ENCODE results near the gene ELMOD2.

The ELMOD2 gene

DNA sequence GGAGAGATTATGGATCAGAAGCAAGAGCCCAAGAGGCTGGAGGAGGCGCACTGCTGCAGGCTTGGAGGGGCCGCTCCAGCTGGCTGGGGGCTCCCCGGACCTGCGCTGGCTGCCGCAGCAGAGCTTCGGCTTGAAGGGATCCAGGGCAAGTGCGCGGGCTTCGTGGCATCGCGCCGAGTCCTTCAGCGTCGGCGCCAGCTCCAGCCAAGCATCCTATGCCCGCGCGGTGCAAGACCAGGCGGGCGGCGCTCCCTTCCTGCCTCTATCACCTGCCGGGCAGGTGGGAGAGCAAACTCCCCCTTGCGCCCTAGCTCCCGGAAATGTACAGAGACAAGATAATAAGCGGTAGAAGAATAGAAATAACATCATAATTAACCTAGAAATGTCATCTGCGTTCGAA lies 55.3 kb downstream of the ELMOD2 start:
- no peak for DNase-seq (ENCODE audit: low spot score)
- in situ Hi-C loops (cut with MboI; ENCODE audit: low pct_unique_long_range_greater_than_20kb, low sequenced_read_pairs, unreplicated experiment) = no loop called here
- TF ChIP-seq, protein P1, sequence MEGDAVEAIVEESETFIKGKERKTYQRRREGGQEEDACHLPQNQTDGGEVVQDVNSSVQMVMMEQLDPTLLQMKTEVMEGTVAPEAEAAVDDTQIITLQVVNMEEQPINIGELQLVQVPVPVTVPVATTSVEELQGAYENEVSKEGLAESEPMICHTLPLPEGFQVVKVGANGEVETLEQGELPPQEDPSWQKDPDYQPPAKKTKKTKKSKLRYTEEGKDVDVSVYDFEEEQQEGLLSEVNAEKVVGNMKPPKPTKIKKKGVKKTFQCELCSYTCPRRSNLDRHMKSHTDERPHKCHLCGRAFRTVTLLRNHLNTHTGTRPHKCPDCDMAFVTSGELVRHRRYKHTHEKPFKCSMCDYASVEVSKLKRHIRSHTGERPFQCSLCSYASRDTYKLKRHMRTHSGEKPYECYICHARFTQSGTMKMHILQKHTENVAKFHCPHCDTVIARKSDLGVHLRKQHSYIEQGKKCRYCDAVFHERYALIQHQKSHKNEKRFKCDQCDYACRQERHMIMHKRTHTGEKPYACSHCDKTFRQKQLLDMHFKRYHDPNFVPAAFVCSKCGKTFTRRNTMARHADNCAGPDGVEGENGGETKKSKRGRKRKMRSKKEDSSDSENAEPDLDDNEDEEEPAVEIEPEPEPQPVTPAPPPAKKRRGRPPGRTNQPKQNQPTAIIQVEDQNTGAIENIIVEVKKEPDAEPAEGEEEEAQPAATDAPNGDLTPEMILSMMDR (IDR thresholded peaks at IDR 0.05; ENCODE audit: extremely low read depth, insufficient read depth, missing control alignments) = no peak

DNA sequence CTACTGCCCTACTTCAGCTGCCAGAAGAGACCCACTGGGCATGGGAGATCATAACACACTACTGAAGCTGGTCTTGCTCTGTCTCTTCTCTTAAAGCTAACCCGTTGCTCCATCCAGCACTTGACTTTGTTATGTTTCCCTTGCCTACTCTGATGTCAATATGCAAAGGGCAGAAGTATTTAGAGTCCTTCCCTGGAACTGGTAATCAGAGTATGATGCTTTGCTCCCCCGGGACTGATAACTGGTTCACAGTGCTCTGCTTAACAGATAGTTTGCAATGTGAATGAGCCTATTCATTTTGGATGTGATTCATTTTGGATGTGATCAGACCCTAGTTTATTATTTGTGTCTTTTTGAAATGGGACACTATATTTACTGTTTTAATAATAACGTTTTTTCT lies 57.1 kb downstream of the ELMOD2 start:
- TF ChIP-seq, protein P1 (IDR thresholded peaks at IDR 0.05; ENCODE audit: extremely low read depth, insufficient read depth, missing control alignments) = no peak
- no peak for DNase-seq (ENCODE audit: low spot score)
- in situ Hi-C loops (cut with MboI; ENCODE audit: low pct_unique_long_range_greater_than_20kb, low sequenced_read_pairs, unreplicated experiment) = no loop called here

DNA sequence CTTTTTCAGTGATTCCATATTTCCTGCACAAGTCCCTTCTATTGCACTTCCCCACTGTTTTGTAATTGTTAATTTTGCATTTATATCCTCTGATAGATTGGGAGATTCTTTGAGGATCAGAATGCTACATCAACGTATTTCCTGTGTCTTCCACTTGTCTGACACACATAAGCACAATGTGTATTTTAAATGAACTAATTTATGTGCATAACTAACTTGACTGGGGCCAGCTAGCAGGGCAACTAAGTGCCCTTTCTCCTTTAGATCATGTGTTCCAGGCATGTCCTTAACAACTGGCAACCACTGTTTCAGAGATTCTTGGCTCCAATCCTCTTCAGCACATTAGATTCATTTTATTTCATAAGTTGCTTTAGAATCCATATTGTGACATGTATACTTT lies 60.5 kb downstream of the ELMOD2 start:
- no peak for DNase-seq (ENCODE audit: low spot score)
- TF ChIP-seq, protein P1 (IDR thresholded peaks at IDR 0.05; ENCODE audit: extremely low read depth, insufficient read depth, missing control alignments) = no peak
- in situ Hi-C loops (cut with MboI; ENCODE audit: low pct_unique_long_range_greater_than_20kb, low sequenced_read_pairs, unreplicated experiment) = no loop called here

DNA sequence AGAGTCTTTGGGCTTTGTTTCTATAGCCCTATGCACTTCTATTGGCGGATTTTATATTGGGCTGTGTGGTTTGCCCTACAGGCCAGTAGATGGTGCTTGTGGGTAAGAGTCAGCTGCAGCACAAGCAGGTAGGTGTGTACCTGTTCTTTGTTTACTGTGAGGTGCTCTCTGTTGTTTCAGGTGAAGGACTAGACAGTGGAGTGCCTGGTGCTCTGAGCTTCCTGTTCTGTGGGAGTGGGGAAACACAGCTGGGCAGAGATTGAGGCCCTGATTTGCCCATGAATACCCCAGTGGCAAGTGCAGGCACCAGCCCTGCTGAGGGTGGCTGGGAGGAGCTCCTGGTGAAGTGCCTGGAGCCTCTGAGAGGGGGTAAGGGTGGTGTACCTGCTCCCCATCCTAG lies 71.1 kb downstream of the ELMOD2 start:
- no peak for DNase-seq (ENCODE audit: low spot score)
- TF ChIP-seq, protein P1 (IDR thresholded peaks at IDR 0.05; ENCODE audit: extremely low read depth, insufficient read depth, missing control alignments) = peak; percentile 40
- in situ Hi-C loops (cut with MboI; ENCODE audit: low pct_unique_long_range_greater_than_20kb, low sequenced_read_pairs, unreplicated experiment) = no loop called here

DNA sequence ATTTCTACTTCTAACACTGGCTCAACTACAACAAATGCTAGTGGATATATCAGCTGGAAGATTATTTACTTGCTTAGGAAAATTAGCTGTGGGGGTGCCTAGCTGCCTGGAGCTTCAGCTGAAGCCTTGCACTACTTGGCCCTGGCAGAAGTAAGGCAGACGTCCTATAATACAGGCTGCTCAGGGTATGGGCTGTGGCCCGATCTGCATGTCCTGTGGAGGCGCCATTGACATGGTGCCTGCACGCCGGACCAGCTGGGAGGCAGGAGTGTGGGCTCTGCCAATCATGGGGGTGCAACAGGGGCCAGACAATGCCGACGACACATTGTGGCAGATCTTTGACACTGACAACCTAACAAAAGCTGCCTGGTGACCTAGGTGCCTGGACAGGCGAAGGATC lies 76.4 kb downstream of the ELMOD2 start:
- no peak for DNase-seq (ENCODE audit: low spot score)
- TF ChIP-seq, protein P1 (IDR thresholded peaks at IDR 0.05; ENCODE audit: extremely low read depth, insufficient read depth, missing control alignments) = no peak
- in situ Hi-C loops (cut with MboI; ENCODE audit: low pct_unique_long_range_greater_than_20kb, low sequenced_read_pairs, unreplicated experiment) = loop anchor here (25.0 kb wide), 2 partner anchors 237 to 238 kb away; partner anchors contain the start of gene SCOC

DNA sequence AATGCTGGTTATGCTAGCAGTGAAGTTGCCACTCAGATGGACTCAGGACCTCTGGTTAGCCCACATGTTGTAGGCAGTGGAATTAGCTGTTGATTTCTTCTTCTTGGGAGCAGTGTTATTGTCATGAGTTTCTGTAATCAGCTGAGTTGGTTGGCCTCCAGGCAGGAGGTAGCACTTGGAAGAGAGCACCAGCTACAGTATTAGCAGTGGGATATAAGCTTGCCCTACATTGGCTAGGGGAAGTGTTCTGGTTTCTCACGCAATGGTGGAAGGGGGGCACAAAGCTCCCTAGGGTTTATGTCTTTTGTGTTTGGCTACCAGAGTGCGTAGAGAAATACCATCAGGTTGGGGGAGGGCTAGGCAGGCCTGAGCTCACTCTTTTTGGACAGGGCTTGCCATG lies 78.7 kb downstream of the ELMOD2 start:
- TF ChIP-seq, protein P1 (IDR thresholded peaks at IDR 0.05; ENCODE audit: extremely low read depth, insufficient read depth, missing control alignments) = no peak
- in situ Hi-C loops (cut with MboI; ENCODE audit: low pct_unique_long_range_greater_than_20kb, low sequenced_read_pairs, unreplicated experiment) = loop anchor here (25.0 kb wide), 2 partner anchors 235 to 240 kb away; partner anchors contain the start of gene SCOC
- DNase-seq (ENCODE audit: low spot score) = no peak

DNA sequence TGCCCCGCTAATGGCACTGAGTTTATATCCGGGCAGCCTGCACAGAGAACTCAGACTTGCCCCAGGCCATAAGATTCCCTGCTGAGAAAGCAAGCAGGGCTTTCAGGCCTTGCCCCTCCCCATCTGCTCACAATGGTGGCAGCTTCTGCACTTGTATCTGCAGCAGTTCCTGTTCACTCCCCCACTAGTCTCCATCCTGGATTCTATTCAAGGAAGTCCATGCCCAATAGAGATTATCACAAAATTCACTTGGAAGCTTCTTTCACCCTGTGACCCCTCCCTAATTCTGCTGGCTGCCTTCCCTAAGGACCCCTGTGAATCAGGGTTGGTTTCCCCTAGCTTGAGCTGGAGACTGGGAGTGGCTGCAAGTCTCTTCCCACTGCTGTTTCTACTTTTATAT lies 79.3 kb downstream of the ELMOD2 start:
- TF ChIP-seq, protein P1 (IDR thresholded peaks at IDR 0.05; ENCODE audit: extremely low read depth, insufficient read depth, missing control alignments) = no peak
- DNase-seq (ENCODE audit: low spot score) = no peak
- in situ Hi-C loops (cut with MboI; ENCODE audit: low pct_unique_long_range_greater_than_20kb, low sequenced_read_pairs, unreplicated experiment) = loop anchor here (25.0 kb wide), 2 partner anchors 234 to 241 kb away; partner anchors contain the start of gene SCOC

Measured in GM13977 (cell line).